Urinary bladder (tissue), 4 donors: ENCODE data around the gene CHDH. TPM values are rescaled to one million over a fixed set of nuclear protein-coding genes. Genes with fewer than 3 reads are reported as not detected.

ENCODE experiments used
- DNase-seq: peaks from one replicate; pipeline ENCODE4 v3.0.0-alpha.2; 2015; ENCODE audit errors: extremely low spot score
- H3K27ac ChIP-seq: one replicate; pipeline ENCODE4 v1.5.1; 2013; ENCODE audit warnings: low read depth, mild to moderate bottlenecking, moderate library complexity
- H3K36me3 ChIP-seq: one replicate; pipeline ENCODE4 v1.6.1; 2013; ENCODE audit warnings: mild to moderate bottlenecking, moderate library complexity; ENCODE audit not compliant: insufficient read depth
- H3K4me1 ChIP-seq: one replicate; pipeline ENCODE4 v1.6.1; 2013; ENCODE audit warnings: mild to moderate bottlenecking, moderate library complexity; ENCODE audit not compliant: insufficient read depth
- H3K4me3 ChIP-seq: one replicate; pipeline ENCODE4 v1.5.1; 2013; ENCODE audit warnings: low read depth, low read length
- WGBS: extraction: QIAGEN DNeasy Blood & Tissue Kit; methylation state at CpG from one replicate; pipeline ENCODE4 v1.1.7; 2013; 5-methylcytosine and 5-hydroxymethylcytosine counted together
- polyA plus RNA-seq: library from polyadenylated mRNA; stranded (reverse); fragments of 200-250 nt; gene quantifications from one replicate; pipeline ENCODE4 v1.2.3, GENCODE V29; 2013
- total RNA-seq: library from RNA; depleted of rRNA; stranded (reverse); fragments of >200 nt; gene quantifications from one replicate; pipeline ENCODE4 v1.2.3, GENCODE V29; 2014
- donor health status: healthy with polysubstance abuse.
- donor health status: healthy.

The CHDH gene
- total and polyA plus RNA-seq, 2 donors, result 0.49 to 0.58 TPM

- 85% methylated on average over 7 of the region's 7 CpGs for WGBS
- Histone ChIP-seq H3K4me1 (no peaks in the 10 kb centered on the region), H3K4me3 (no peak overlapping the region), H3K27ac (no peak overlapping the region), H3K36me3 (no peaks in the 10 kb centered on the region)
- DNase-seq, result no peak
Measured at GRCh38 chr3:53791317-53791716, 54.9 kb downstream of the CHDH start.

GRCh38 chr3:53790470-53790869 lies 55.7 kb downstream of the CHDH start:
- no peak for DNase-seq
- 96% methylated on average over 5 of the region's 5 CpGs for WGBS
- Histone ChIP-seq H3K36me3 (no peaks in the 10 kb centered on the region), H3K27ac (no peak overlapping the region), H3K4me3 (no peak overlapping the region), H3K4me1 (no peaks in the 10 kb centered on the region)

GRCh38 chr3:53789459-53789858 lies 56.8 kb downstream of the CHDH start:
- no peak overlapping the region for H3K4me3 ChIP-seq
- no peaks in the 10 kb centered on the region for H3K36me3 ChIP-seq
- no peak overlapping the region for H3K27ac ChIP-seq
- DNase-seq, result no peak
- 90% methylated on average over 16 of the region's 16 CpGs for WGBS
- no peaks in the 10 kb centered on the region for H3K4me1 ChIP-seq

GRCh38 chr3:53788038-53788437 lies 58.2 kb downstream of the CHDH start:
- no peaks in the 10 kb centered on the region for H3K4me1 ChIP-seq
- no peak overlapping the region for H3K27ac ChIP-seq
- no peak overlapping the region for H3K4me3 ChIP-seq
- no peaks in the 10 kb centered on the region for H3K36me3 ChIP-seq
- WGBS, result 73% methylated on average over 5 of the region's 5 CpGs
- DNase-seq, result no peak

GRCh38 chr3:53787016-53787415 lies 59.2 kb downstream of the CHDH start:
- Histone ChIP-seq H3K36me3 (no peaks in the 10 kb centered on the region), H3K27ac (no peak overlapping the region), H3K4me3 (no peak overlapping the region), H3K4me1 (no peaks in the 10 kb centered on the region)
- WGBS, result 82% methylated on average over 9 of the region's 9 CpGs
- DNase-seq, result no peak

- Histone ChIP-seq H3K4me3 (no peak overlapping the region), H3K4me1 (no peaks in the 10 kb centered on the region), H3K36me3 (no peaks in the 10 kb centered on the region), H3K27ac (no peak overlapping the region)
- 88% methylated on average over 2 of the region's 2 CpGs for WGBS
- DNase-seq, result no peak
Measured at GRCh38 chr3:53780806-53781205, 65.4 kb downstream of the CHDH start.

GRCh38 chr3:53780171-53780570 lies 66.0 kb downstream of the CHDH start:
- Histone ChIP-seq H3K4me3 (no peak overlapping the region), H3K4me1 (no peaks in the 10 kb centered on the region), H3K36me3 (no peaks in the 10 kb centered on the region), H3K27ac (no peak overlapping the region)
- DNase-seq, result no peak
- 83% methylated on average over 4 of the region's 4 CpGs for WGBS

- H3K4me3 ChIP-seq, result no peak overlapping the region
- 92% methylated on average over 3 of the region's 3 CpGs for WGBS
- H3K27ac ChIP-seq, result no peak overlapping the region
- no peaks in the 10 kb centered on the region for H3K4me1 ChIP-seq
- no peaks in the 10 kb centered on the region for H3K36me3 ChIP-seq
- no peak for DNase-seq
Measured at GRCh38 chr3:53778153-53778552, 68.1 kb downstream of the CHDH start.

- no peak for DNase-seq
- Histone ChIP-seq H3K4me3 (no peak overlapping the region), H3K27ac (no peak overlapping the region), H3K36me3 (no peaks in the 10 kb centered on the region), H3K4me1 (no peaks in the 10 kb centered on the region)
- 93% methylated on average over 8 of the region's 8 CpGs for WGBS
Measured at GRCh38 chr3:53777468-53777867, 68.8 kb downstream of the CHDH start.

- no peaks in the 10 kb centered on the region for H3K4me1 ChIP-seq
- no peaks in the 10 kb centered on the region for H3K36me3 ChIP-seq
- DNase-seq, result no peak
- H3K4me3 ChIP-seq, result no peak overlapping the region
- no peak overlapping the region for H3K27ac ChIP-seq
- 74% methylated on average over 9 of the region's 9 CpGs for WGBS
Measured at GRCh38 chr3:53776494-53777101, 69.6 kb downstream of the CHDH start.

GRCh38 chr3:53775834-53776251 lies 70.4 kb downstream of the CHDH start:
- H3K4me1 ChIP-seq, result no peaks in the 10 kb centered on the region
- 81% methylated on average over 5 of the region's 5 CpGs for WGBS
- no peak overlapping the region for H3K4me3 ChIP-seq
- no peaks in the 10 kb centered on the region for H3K36me3 ChIP-seq
- no peak overlapping the region for H3K27ac ChIP-seq
- no peak for DNase-seq

GRCh38 chr3:53775018-53775417 lies 71.2 kb downstream of the CHDH start:
- no peak overlapping the region for H3K27ac ChIP-seq
- WGBS, result 88% methylated on average over 5 of the region's 5 CpGs

GRCh38 chr3:53774414-53774813 lies 71.8 kb downstream of the CHDH start:
- Histone ChIP-seq H3K4me1 (no peaks in the 10 kb centered on the region), H3K4me3 (no peak overlapping the region), H3K27ac (no peak overlapping the region), H3K36me3 (no peaks in the 10 kb centered on the region)
- DNase-seq, result no peak
- 85% methylated on average over 8 of the region's 8 CpGs for WGBS

More at GRCh38 chr3:53775018-53775417, 71.2 kb downstream of the CHDH start:
- Histone ChIP-seq H3K4me1 (no peaks in the 10 kb centered on the region), H3K36me3 (no peaks in the 10 kb centered on the region), H3K4me3 (no peak overlapping the region)
- DNase-seq, result no peak

- no peak for DNase-seq
- Histone ChIP-seq H3K4me3 (no peak overlapping the region), H3K27ac (no peak overlapping the region), H3K36me3 (no peaks in the 10 kb centered on the region), H3K4me1 (no peaks in the 10 kb centered on the region)
- 56% methylated on average over 10 of the region's 10 CpGs for WGBS
Measured at GRCh38 chr3:53773611-53774368, 72.4 kb downstream of the CHDH start.
